B cell (primary cell): ENCODE data around the gene LYRM2. TPM values are rescaled to one million over a fixed set of nuclear protein-coding genes. Genes with fewer than 3 reads are reported as not detected.

ENCODE experiments used
- ATAC-seq: fragments of 200-7000 bp; cut with Tn5 transposase; one replicate; pipeline ENCODE4 v1.10.0; 2021; ENCODE audit warnings: low read depth, mild to moderate bottlenecking, moderate number of reproducible peaks, moderate library complexity
- CTCF ChIA-PET: fragments of 350-600 bp; sonication (Branson Sonifier 250); formaldehyde crosslinking; loops from one replicate; lab custom pipeline; 2021; ENCODE audit warnings: antibody characterized with exemption, inconsistent platforms; lab: Charles Lee
- POLR2A ChIA-PET: fragments of 350-600 bp; sonication (Branson Sonifier 250); formaldehyde crosslinking; loops from one replicate; lab custom pipeline; 2021; ENCODE audit warnings: antibody characterized with exemption; lab: Charles Lee
- DNase-seq: peaks from one replicate; pipeline ENCODE4 v3.0.0; 2013
- H2AFZ ChIP-seq: 2 replicates; pipeline ENCODE4 v1.6.1; 2012; ENCODE audit warnings: mild to moderate bottlenecking, low read depth, low read length; ENCODE audit not compliant: insufficient read depth, poor library complexity, severe bottlenecking
- H3K27ac ChIP-seq, 2 donors: 1 replicate in 1 of 2; 2 replicates in 1 of 2; pipeline ENCODE4 v1.5.1; 2012 to 2013; ENCODE audit warnings: low read length in 2 of 2, mild to moderate bottlenecking in 2 of 2, moderate library complexity in 1 of 2
- H3K27me3 ChIP-seq, 4 experiments: fragments of 200-600 bp in 1 of 4; sonication (generic) in 1 of 4; replicated peaks in 1 of 4; 1 replicate in 2 of 4; 2 replicates in 2 of 4; pipeline versions ENCODE4 v1.6.1 to v1.7.0; 2013 to 2016; ENCODE audit warnings: low read length in 3 of 4, mild to moderate bottlenecking in 2 of 4, mixed read lengths in 1 of 4, moderate library complexity in 1 of 4; ENCODE audit not compliant: insufficient read depth in 4 of 4, control insufficient read depth in 3 of 4; ENCODE audit errors: control extremely low read depth in 1 of 4
- H3K36me3 ChIP-seq, 2 experiments: replicated peaks in 1 of 2; 1 replicate in 1 of 2; 2 replicates in 1 of 2; pipeline versions ENCODE4 v1.6.1 to v1.7.1; 2013; ENCODE audit warnings: low read length in 1 of 2; ENCODE audit not compliant: insufficient read depth in 2 of 2, control insufficient read depth in 1 of 2; ENCODE audit errors: control extremely low read depth in 1 of 2, extremely low read depth in 1 of 2
- H3K4me1 ChIP-seq, 2 donors: fragments of 200-600 bp in 1 of 2; sonication (generic) in 1 of 2; 1 replicate in 1 of 2; 2 replicates in 1 of 2; pipeline versions ENCODE4 v1.5.1 to v1.6.1; 2013 to 2017; ENCODE audit warnings: low read length in 2 of 2; ENCODE audit not compliant: control insufficient read depth in 2 of 2, insufficient read depth in 2 of 2
- H3K4me2 ChIP-seq: replicated peaks from 2 replicates; pipeline ENCODE3; 2012; ENCODE audit warnings: mild to moderate bottlenecking, low read depth, low read length; ENCODE audit not compliant: poor library complexity, severe bottlenecking
- H3K4me3 ChIP-seq, 5 experiments: fragments of 200-600 bp in 1 of 5; sonication (generic) in 1 of 5; 1 replicate in 3 of 5; 2 replicates in 2 of 5; pipeline versions ENCODE4 v1.5.1 to v1.7.0; 2011 to 2016; ENCODE audit warnings: low read length in 4 of 5, mild to moderate bottlenecking in 4 of 5, low read depth in 2 of 5, control low read depth in 1 of 5, moderate library complexity in 1 of 5; ENCODE audit not compliant: insufficient read depth in 1 of 5; ENCODE audit errors: control extremely low read depth in 1 of 5, extremely low read depth in 1 of 5
- H3K79me2 ChIP-seq: fragments of 200-600 bp; sonication (generic); one replicate; pipeline ENCODE4 v1.6.0; 2016; ENCODE audit warnings: low read length; ENCODE audit not compliant: control insufficient read depth, insufficient read depth
- H3K9ac ChIP-seq: fragments of 200-600 bp; sonication (generic); 2 replicates; pipeline ENCODE4 v1.6.1; 2017; ENCODE audit warnings: mild to moderate bottlenecking, low read length, moderate library complexity
- H3K9me3 ChIP-seq, 3 donors: one replicate each; pipeline versions ENCODE4 v1.6.1 to v1.7.1; 2013; ENCODE audit warnings: low read length in 2 of 3; ENCODE audit not compliant: control insufficient read depth in 2 of 3, insufficient read depth in 1 of 3; ENCODE audit errors: control extremely low read depth in 1 of 3
- H4K20me1 ChIP-seq: 2 replicates; pipeline ENCODE4 v1.6.0; 2012; ENCODE audit warnings: mild to moderate bottlenecking, low read length; ENCODE audit not compliant: insufficient read depth, control insufficient read depth, poor library complexity, severe bottlenecking
- H3K27ac Mint-ChIP-seq: one replicate; pipeline ENCODE4 v1.8.0; 2021; ENCODE audit warnings: mixed read lengths
- H3K27me3 Mint-ChIP-seq: one replicate; pipeline ENCODE4 v1.8.0; 2021; ENCODE audit warnings: mixed read lengths
- H3K4me1 Mint-ChIP-seq: one replicate; pipeline ENCODE4 v1.8.0; 2021; ENCODE audit warnings: mixed read lengths
- H3K4me3 Mint-ChIP-seq: one replicate; pipeline ENCODE4 v1.8.0; 2021; ENCODE audit warnings: mixed read lengths
- H3K9me3 Mint-ChIP-seq: one replicate; pipeline ENCODE4 v1.8.0; 2022; ENCODE audit warnings: mixed read lengths; ENCODE audit not compliant: insufficient read depth
- EZH2 ChIP-seq: IDR thresholded peaks from 2 replicates; pipeline ENCODE4 v1.6.1; 2012; ENCODE audit warnings: borderline replicate concordance, low read depth, mild to moderate bottlenecking, moderate library complexity, low read length; ENCODE audit not compliant: insufficient read depth, poor library complexity, severe bottlenecking
- WGBS: methylation state at CpG from one replicate; pipeline ENCODE4 v1.1.5; 2013; ENCODE audit warnings: missing lambda C conversion rate; ENCODE audit not compliant: insufficient coverage; 5-methylcytosine and 5-hydroxymethylcytosine counted together
- intact Hi-C: fragments of 100-400 bp; cut with micrococcal nuclease; formaldehyde crosslinking; loops from one replicate; pipeline ENCODE4 v1.10.0; 2022
- polyA plus RNA-seq: library from polyadenylated mRNA; depleted of rRNA; stranded (reverse); fragments of >200 nt; gene quantifications from 2 replicates; pipeline ENCODE4 v1.2.3, GENCODE V29; 2012
- total RNA-seq, 2 donors: library from RNA; stranded (reverse); fragments of 120-200 nt in 1 of 2; gene quantifications; 1 replicate in 1 of 2; 2 replicates in 1 of 2; pipeline versions ENCODE4 v1.2.3 to v1.2.4, GENCODE V29; 2013 to 2022
- TF ChIP-seq, protein P1 (sequence below): fragments of 200-600 bp; IDR thresholded peaks from one replicate; pipeline ENCODE4 v1.8.0; 2022; ENCODE audit warnings: antibody characterized with exemption, mild to moderate bottlenecking

The LYRM2 gene
- total and polyA plus RNA-seq, 2 donors (not counting 1 experiment from before 2014, with no cell fraction given): 17.6 to 33.7 TPM

DNA sequence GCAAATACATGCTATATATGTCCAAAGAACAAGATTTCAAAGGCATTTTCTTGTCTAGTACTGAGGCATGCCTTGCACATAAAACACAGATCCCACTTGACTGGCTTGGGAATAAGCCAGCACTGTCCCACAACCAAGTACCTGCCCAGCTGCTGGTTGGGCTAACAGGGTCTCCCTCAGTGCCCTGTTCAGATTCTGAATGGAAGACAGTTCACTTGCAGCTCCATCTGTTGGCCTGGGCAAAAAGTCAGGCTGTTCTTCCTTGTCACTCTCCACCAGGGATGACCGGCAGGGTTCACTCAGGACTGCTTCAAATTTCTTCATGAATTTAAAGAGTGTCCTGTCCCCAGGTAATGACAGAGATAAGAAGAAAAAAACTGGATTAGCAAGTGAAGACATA, 44.4 kb upstream of the LYRM2 start:
- no peak overlapping the region for H3K27ac ChIP-seq
- H3K36me3 ChIP-seq: peaks cover 23 to 88% of the 10 kb centered on the region in 2 experiments
- ATAC-seq: no peak
- Mint-ChIP-seq H3K27me3 (no peaks in the 10 kb centered on the region), H3K27ac (no peak overlapping the region), H3K4me3 (no peak overlapping the region), H3K9me3 (no peaks in the 10 kb centered on the region), H3K4me1 (no peaks in the 10 kb centered on the region)
- no peaks in the 10 kb centered on the region for H3K27me3 ChIP-seq
- intact Hi-C loops: no loop called here
- no peaks in the 10 kb centered on the region for H3K9me3 ChIP-seq
- H3K9ac ChIP-seq: no peak overlapping the region
- no peaks in the 10 kb centered on the region for H3K4me1 ChIP-seq
- ChIA-PET CTCF (no interaction called here), POLR2A (no interaction called here)
- no peak overlapping the region for H3K4me2 ChIP-seq
- H4K20me1 ChIP-seq: no peaks in the 10 kb centered on the region
- H2AFZ ChIP-seq: no peak overlapping the region
- DNase-seq: no peak
- H3K79me2 ChIP-seq: no peaks in the 10 kb centered on the region
- no peak overlapping the region for H3K4me3 ChIP-seq
- TF ChIP-seq, protein P1, sequence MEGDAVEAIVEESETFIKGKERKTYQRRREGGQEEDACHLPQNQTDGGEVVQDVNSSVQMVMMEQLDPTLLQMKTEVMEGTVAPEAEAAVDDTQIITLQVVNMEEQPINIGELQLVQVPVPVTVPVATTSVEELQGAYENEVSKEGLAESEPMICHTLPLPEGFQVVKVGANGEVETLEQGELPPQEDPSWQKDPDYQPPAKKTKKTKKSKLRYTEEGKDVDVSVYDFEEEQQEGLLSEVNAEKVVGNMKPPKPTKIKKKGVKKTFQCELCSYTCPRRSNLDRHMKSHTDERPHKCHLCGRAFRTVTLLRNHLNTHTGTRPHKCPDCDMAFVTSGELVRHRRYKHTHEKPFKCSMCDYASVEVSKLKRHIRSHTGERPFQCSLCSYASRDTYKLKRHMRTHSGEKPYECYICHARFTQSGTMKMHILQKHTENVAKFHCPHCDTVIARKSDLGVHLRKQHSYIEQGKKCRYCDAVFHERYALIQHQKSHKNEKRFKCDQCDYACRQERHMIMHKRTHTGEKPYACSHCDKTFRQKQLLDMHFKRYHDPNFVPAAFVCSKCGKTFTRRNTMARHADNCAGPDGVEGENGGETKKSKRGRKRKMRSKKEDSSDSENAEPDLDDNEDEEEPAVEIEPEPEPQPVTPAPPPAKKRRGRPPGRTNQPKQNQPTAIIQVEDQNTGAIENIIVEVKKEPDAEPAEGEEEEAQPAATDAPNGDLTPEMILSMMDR: no peak
- no peak for TF ChIP-seq EZH2
- no CpG with 5 or more reads among the region's 1 CpG for WGBS

DNA sequence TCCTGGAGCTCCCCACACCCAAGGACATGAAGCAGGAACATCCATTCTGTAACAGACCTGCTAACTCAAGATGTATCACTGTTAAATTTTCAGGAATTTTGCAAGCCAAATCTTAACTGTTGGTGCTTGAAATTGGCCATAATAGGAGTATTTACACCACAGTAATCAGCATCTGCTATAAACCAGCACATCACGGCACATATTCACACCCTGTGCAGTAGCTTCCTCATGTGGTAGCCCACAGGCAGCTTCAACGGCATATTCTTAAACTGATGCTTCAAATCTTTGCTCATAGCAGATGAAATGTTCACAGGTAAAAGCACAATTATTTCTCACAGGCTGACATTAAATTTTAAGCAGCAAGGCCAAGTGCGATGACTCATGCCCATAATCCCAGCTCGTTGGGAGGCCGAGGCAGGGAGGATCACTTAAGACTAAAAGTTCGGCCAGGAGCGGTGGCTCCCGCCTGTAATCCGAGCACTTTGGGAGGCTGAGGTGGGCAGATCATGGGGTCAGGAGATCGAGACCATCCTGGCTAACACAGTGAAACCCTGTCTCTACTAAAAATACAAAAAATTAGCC, 43.5 kb upstream of the LYRM2 start:
- Histone ChIP-seq H3K4me1 (no peaks in the 10 kb centered on the region), H3K4me2 (no peak overlapping the region), H3K4me3 (no peak overlapping the region), H2AFZ (no peak overlapping the region), H3K79me2 (no peaks in the 10 kb centered on the region), H3K36me3 (peaks cover 23 to 87% of the 10 kb centered on the region in 2 experiments), H3K27ac (no peak overlapping the region), H3K9me3 (no peaks in the 10 kb centered on the region), H4K20me1 (no peaks in the 10 kb centered on the region), H3K9ac (no peak overlapping the region), H3K27me3 (no peaks in the 10 kb centered on the region)
- intact Hi-C loops: no loop called here
- POLR2A ChIA-PET: no interaction called here
- Mint-ChIP-seq H3K27me3 (no peaks in the 10 kb centered on the region), H3K4me3 (no peak overlapping the region), H3K4me1 (no peaks in the 10 kb centered on the region), H3K9me3 (no peaks in the 10 kb centered on the region), H3K27ac (no peak overlapping the region)
- TF ChIP-seq, protein P1: no peak
- no peak for TF ChIP-seq EZH2
- DNase-seq: no peak
- ATAC-seq: no peak
- whole genome bisulfite sequencing: 97% methylated on average over 5 of the region's 10 CpGs
- CTCF ChIA-PET: interaction anchor here (0.6 kb wide), 3 partner anchors 23 to 622 kb away, joined by 3 read pairs; no protein-coding TSS in a partner anchor
